ENCODE results near the gene ASXL3. TPM values are rescaled to one million over a fixed set of nuclear protein-coding genes. Genes with fewer than 3 reads are reported as not detected.

Gene ASXL3
- total and polyA plus RNA-seq, 10 of the 15 experiments (the other 5 are each of a cell fraction or from before 2014, with no cell fraction given), result 0.15 TPM; not detected in 9

DNA sequence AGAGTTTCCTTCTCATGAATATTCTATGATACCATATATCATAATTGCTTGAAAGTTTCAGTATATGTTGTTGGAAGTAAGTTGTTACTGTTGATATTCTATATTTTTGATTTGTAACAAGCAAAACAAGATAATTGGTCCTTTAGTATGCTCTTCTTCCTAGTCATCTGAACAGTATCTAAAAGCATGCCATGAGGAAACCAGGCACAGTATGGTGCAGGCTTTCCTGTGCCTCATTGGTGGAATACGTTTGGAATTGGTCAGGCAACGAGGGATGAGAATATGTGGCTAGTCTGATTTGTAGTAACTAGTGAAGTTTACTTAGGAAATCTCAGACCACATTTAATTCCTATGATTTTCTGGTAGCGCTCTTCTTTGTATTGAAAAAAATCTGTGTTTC, 22.8 kb downstream of the ASXL3 start:
- ChIA-PET CTCF (no interaction called here), RAD21 (ENCODE audit: unreplicated experiment) (no interaction called here), SMC1A (ENCODE audit: uncharacterized antibody, unreplicated experiment) (no interaction called here), POLR2A (no interaction called here)
- Histone ChIP-seq H3K27me3 (replicated peaks in 1 of 2; ENCODE audit: control insufficient read depth in 2 of 2, insufficient read depth in 2 of 2, low read length in 1 of 2) (no peaks in the 10 kb centered on the region), H3K27ac (ENCODE audit: control insufficient read depth, insufficient read depth) (no peak overlapping the region), H4K20me1 (ENCODE audit: control insufficient read depth, insufficient read depth) (no peaks in the 10 kb centered on the region), H3K79me2 (ENCODE audit: control insufficient read depth, insufficient read depth, low read length) (no peaks in the 10 kb centered on the region), H2AFZ (ENCODE audit: control insufficient read depth, low read depth, low read length) (no peak overlapping the region), H3K4me1 (ENCODE audit: control insufficient read depth, insufficient read depth, low read length) (no peaks in the 10 kb centered on the region), H3K36me3 (ENCODE audit: control insufficient read depth in 2 of 2, insufficient read depth in 2 of 2, low read length in 1 of 2) (no peaks in the 10 kb centered on the region), H3K4me3 (no peak overlapping the region), H3K9me3 (replicated peaks; ENCODE audit: control insufficient read depth, insufficient read depth, low read length) (no peaks in the 10 kb centered on the region), H3K9ac (ENCODE audit: control insufficient read depth, insufficient read depth, low read length) (no peak overlapping the region), H3K4me2 (ENCODE audit: control insufficient read depth, insufficient read depth) (no peak overlapping the region)
- no peak for DNase-seq (ENCODE audit: low read depth, low spot score)
- FAIRE-seq, result no peak
- no peak for TF ChIP-seq MEF2B (IDR thresholded peaks at IDR 0.05; ENCODE audit: partially characterized antibody, poor library complexity, severe bottlenecking)
- BruUV-seq (replicated peaks), result no TSS peak
- 27% methylated on average over 3 of the region's 3 CpGs for WGBS (ENCODE audit: insufficient coverage, insufficient replicate concordance, low lambda C conversion rate, missing lambda C conversion rate)
- intact Hi-C loops (cut with micrococcal nuclease; ENCODE audit: unreplicated experiment) (no loop called here), in situ Hi-C loops (cut with MboI) (no loop called here)
- no peak for ATAC-seq

GRCh38 chr18:33603454-33603853, 25.4 kb downstream of the ASXL3 start:
- Histone ChIP-seq H3K36me3 (ENCODE audit: control insufficient read depth in 2 of 2, insufficient read depth in 2 of 2, low read length in 1 of 2) (no peaks in the 10 kb centered on the region), H3K9me3 (replicated peaks; ENCODE audit: control insufficient read depth, insufficient read depth, low read length) (no peaks in the 10 kb centered on the region), H3K4me2 (ENCODE audit: control insufficient read depth, insufficient read depth) (no peak overlapping the region), H4K20me1 (ENCODE audit: control insufficient read depth, insufficient read depth) (no peaks in the 10 kb centered on the region), H3K27ac (ENCODE audit: control insufficient read depth, insufficient read depth) (no peak overlapping the region), H2AFZ (ENCODE audit: control insufficient read depth, low read depth, low read length) (no peak overlapping the region), H3K4me3 (no peak overlapping the region), H3K27me3 (replicated peaks in 1 of 2; ENCODE audit: control insufficient read depth in 2 of 2, insufficient read depth in 2 of 2, low read length in 1 of 2) (no peaks in the 10 kb centered on the region), H3K9ac (ENCODE audit: control insufficient read depth, insufficient read depth, low read length) (no peak overlapping the region), H3K79me2 (ENCODE audit: control insufficient read depth, insufficient read depth, low read length) (no peaks in the 10 kb centered on the region), H3K4me1 (ENCODE audit: control insufficient read depth, insufficient read depth, low read length) (no peaks in the 10 kb centered on the region)
- in situ Hi-C loops (cut with MboI) (no loop called here), intact Hi-C loops (cut with micrococcal nuclease; ENCODE audit: unreplicated experiment) (no loop called here)
- ATAC-seq, result no peak
- POLR2A ChIA-PET, result no interaction called here
- DNase-seq (ENCODE audit: low read depth, low spot score), result no peak
- no peak for FAIRE-seq
- SMC1A ChIA-PET (ENCODE audit: uncharacterized antibody, unreplicated experiment), result no interaction called here
- CTCF ChIA-PET, result no interaction called here
- 18% methylated on average over 2 of the region's 2 CpGs for WGBS (ENCODE audit: insufficient coverage, insufficient replicate concordance, low lambda C conversion rate, missing lambda C conversion rate)
- RAD21 ChIA-PET (ENCODE audit: unreplicated experiment), result no interaction called here
- no TSS peak for BruUV-seq (replicated peaks)
- TF ChIP-seq TAF1 (IDR thresholded peaks at IDR 0.05; ENCODE audit: borderline replicate concordance, low read depth, low read length), result no peak
- no peak for TF ChIP-seq IRF4 (IDR thresholded peaks at IDR 0.05; ENCODE audit: low read depth, low read length)
- no peak for TF ChIP-seq TCF3 (IDR thresholded peaks at IDR 0.05; ENCODE audit: borderline replicate concordance, insufficient read depth, low read depth, low read length)
- TF ChIP-seq STAT1 (conservative IDR thresholded peaks at IDR 0.05), result no peak
- no peak for TF ChIP-seq FOS (IDR thresholded peaks at IDR 0.05; ENCODE audit: borderline replicate concordance, extremely low read depth, insufficient read length)
- TF ChIP-seq POU2F2 (IDR thresholded peaks at IDR 0.05; ENCODE audit: borderline replicate concordance, low read depth, low read length), result no peak
- no peak for TF ChIP-seq GATAD2B (conservative IDR thresholded peaks at IDR 0.05; ENCODE audit: low read depth)
- TF ChIP-seq ZNF687 (IDR thresholded peaks at IDR 0.05), result no peak
- TF ChIP-seq MTA2 (IDR thresholded peaks at IDR 0.05; ENCODE audit: low read depth), result no peak
- no peak for TF ChIP-seq CHD2 (IDR thresholded peaks at IDR 0.05; ENCODE audit: borderline replicate concordance, low read depth, low read length)
- TF ChIP-seq ZSCAN29 (IDR thresholded peaks at IDR 0.05), result no peak

Data from GM12878 (cell line).